SK-N-MC (cell line): Measurements from ENCODE around the gene ALDH1A2.

Experiments used
- EZH2 ChIP-seq: fragments of 200-600 bp; sonication (generic); IDR thresholded peaks from one replicate; pipeline ENCODE4 v1.6.1; 2017; ENCODE audit warnings: antibody characterized with exemption
- FOXP2 ChIP-seq: optimal IDR thresholded peaks from 2 replicates; pipeline ENCODE3; 2011; ENCODE audit warnings: mild to moderate bottlenecking, moderate library complexity; ENCODE audit not compliant: insufficient read depth; ENCODE audit errors: extremely low read length, control extremely low read depth
- POLR2AphosphoS5 ChIP-seq: IDR thresholded peaks from 2 replicates; pipeline ENCODE4 v1.6.1; 2012; ENCODE audit warnings: mild to moderate bottlenecking, low read depth, low read length, borderline replicate concordance

DNA sequence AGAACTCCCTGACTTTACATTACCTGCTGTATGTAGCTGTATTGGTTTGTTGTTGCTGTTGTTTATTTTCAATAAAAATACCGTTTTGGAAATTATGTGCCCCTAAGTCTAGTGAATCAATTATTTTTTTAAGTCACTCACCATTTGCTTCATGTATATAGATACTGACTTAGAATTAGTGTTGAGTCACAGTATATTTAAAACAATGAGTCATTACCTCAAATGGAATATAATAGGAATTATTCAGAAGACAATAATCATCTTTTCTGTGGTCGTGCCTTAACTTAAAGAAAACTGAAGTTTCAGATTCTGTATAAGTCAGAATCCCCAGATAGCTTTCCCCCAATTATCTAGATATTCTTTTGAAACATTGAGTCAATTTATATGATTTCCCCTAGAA lies 21.0 kb upstream of the ALDH1A2 start:
- TF ChIP-seq POLR2AphosphoS5 (no peak), EZH2 (no peak), FOXP2 (no peak)
